WTC11 (cell line): ENCODE results near the gene STK32B. TPM values are rescaled to one million over a fixed set of nuclear protein-coding genes. Genes with fewer than 3 reads are reported as not detected.

Experiments
- ATAC-seq: fragments of 200-7000 bp; cut with Tn5 transposase; 2 replicates; pipeline ENCODE4 v1.10.0; 2021; ENCODE audit warnings: mild to moderate bottlenecking, moderate library complexity
- CTCF ChIA-PET: fragments of 300-600 bp; sonication (Branson Sonifier 250); formaldehyde crosslinking; loops from one replicate; lab custom pipeline; 2021; ENCODE audit warnings: antibody characterized with exemption; lab: Charles Lee
- POLR2A ChIA-PET: fragments of 350-600 bp; sonication (Branson Sonifier 250); formaldehyde crosslinking; loops from one replicate; lab custom pipeline; 2021; ENCODE audit warnings: antibody characterized with exemption; lab: Charles Lee
- DNase-seq: peaks from one replicate; pipeline ENCODE4 v3.0.0; 2021; ENCODE audit warnings: low spot score
- H3K27ac Mint-ChIP-seq: 2 replicates; pipeline ENCODE4 v1.8.0; 2021; ENCODE audit warnings: mixed read lengths
- H3K27me3 Mint-ChIP-seq: 2 replicates; pipeline ENCODE4 v1.8.0; 2021; ENCODE audit warnings: low read depth, mild to moderate bottlenecking, moderate library complexity, mixed read lengths
- H3K36me3 Mint-ChIP-seq: 2 replicates; pipeline ENCODE4 v1.8.0; 2021; ENCODE audit warnings: mixed read lengths
- H3K4me1 Mint-ChIP-seq: 2 replicates; pipeline ENCODE4 v1.8.0; 2022; ENCODE audit warnings: mixed read lengths
- H3K4me3 Mint-ChIP-seq: 2 replicates; pipeline ENCODE4 v1.8.0; 2021; ENCODE audit warnings: mild to moderate bottlenecking, moderate library complexity, mixed read lengths
- H3K9me3 Mint-ChIP-seq: 2 replicates; pipeline ENCODE4 v1.8.0; 2021; ENCODE audit warnings: mixed read lengths
- CBFB ChIP-seq: sonication (generic); formaldehyde crosslinking; IDR thresholded peaks from 2 replicates; pipeline ENCODE4 v1.8.1; 2022; ENCODE audit warnings: mild to moderate bottlenecking, low read depth, missing genetic modification reagents
- EMX1 ChIP-seq: fragments of 250-450 bp; sonication (Bioruptor Pico); IDR thresholded peaks from 2 replicates; pipeline ENCODE4 v1.8.0; 2021; ENCODE audit warnings: mild to moderate bottlenecking
- ESRRA ChIP-seq: sonication (generic); formaldehyde crosslinking; IDR thresholded peaks from 2 replicates; pipeline ENCODE4 v1.8.1; 2022; ENCODE audit warnings: mild to moderate bottlenecking, missing genetic modification reagents, borderline replicate concordance
- FOXP1 ChIP-seq: sonication (generic); formaldehyde crosslinking; IDR thresholded peaks from 2 replicates; pipeline ENCODE4 v1.8.0; 2022; ENCODE audit warnings: missing genetic modification reagents, mild to moderate bottlenecking, moderate library complexity, borderline replicate concordance
- GTF2I ChIP-seq: fragments of 250-450 bp; sonication (Bioruptor Pico); conservative IDR thresholded peaks from 2 replicates; pipeline ENCODE4 v1.4.0; 2021; ENCODE audit warnings: mild to moderate bottlenecking
- JAZF1 ChIP-seq: fragments of 250-450 bp; sonication (Bioruptor Pico); IDR thresholded peaks from 2 replicates; pipeline ENCODE4 v1.9.0; 2021; ENCODE audit warnings: moderate library complexity, mild to moderate bottlenecking, inconsistent platforms
- JUN ChIP-seq: sonication (generic); formaldehyde crosslinking; IDR thresholded peaks from 2 replicates; pipeline ENCODE4 v1.8.0; 2023; ENCODE audit warnings: mild to moderate bottlenecking, missing genetic modification reagents
- RELA ChIP-seq: sonication (generic); formaldehyde crosslinking; IDR thresholded peaks from 2 replicates; pipeline ENCODE4 v1.8.1; 2022; ENCODE audit warnings: missing genetic modification reagents, mild to moderate bottlenecking, borderline replicate concordance
- TCF7 ChIP-seq: sonication (generic); formaldehyde crosslinking; IDR thresholded peaks from 2 replicates; pipeline ENCODE4 v1.8.0; 2022; ENCODE audit warnings: mild to moderate bottlenecking, low read depth, missing genetic modification reagents, moderate library complexity
- TP53 ChIP-seq: sonication (generic); formaldehyde crosslinking; IDR thresholded peaks from 2 replicates; pipeline ENCODE4 v1.8.1; 2023; ENCODE audit warnings: mild to moderate bottlenecking, missing genetic modification reagents
- ZNF263 ChIP-seq: sonication (generic); formaldehyde crosslinking; IDR thresholded peaks from 2 replicates; pipeline ENCODE4 v1.8.1; 2022; ENCODE audit warnings: low read depth, mild to moderate bottlenecking, moderate library complexity, missing genetic modification reagents
- ZNF396 ChIP-seq: fragments of 250-450 bp; sonication (Bioruptor Pico); IDR thresholded peaks from 2 replicates; pipeline ENCODE4 v1.8.0; 2021; ENCODE audit warnings: mild to moderate bottlenecking, moderate library complexity, borderline replicate concordance
- ZNF671 ChIP-seq: fragments of 250-450 bp; sonication (Bioruptor Pico); IDR thresholded peaks from 2 replicates; pipeline ENCODE4 v1.8.0; 2021; ENCODE audit warnings: mild to moderate bottlenecking
- total RNA-seq: library from RNA; stranded (reverse); gene quantifications from 3 replicates; pipeline ENCODE4 v1.2.3, GENCODE V29; 2021
- TF ChIP-seq, protein P1 (sequence below): sonication (generic); formaldehyde crosslinking; IDR thresholded peaks from 2 replicates; pipeline ENCODE4 v1.8.0; 2022; ENCODE audit warnings: mild to moderate bottlenecking, missing genetic modification reagents
- TF ChIP-seq, protein P2 (sequence below): sonication (generic); formaldehyde crosslinking; IDR thresholded peaks from 2 replicates; pipeline ENCODE4 v1.8.0; 2023; ENCODE audit warnings: mild to moderate bottlenecking, missing genetic modification reagents
- TF ChIP-seq, protein P3 (sequence below): fragments of 250-450 bp; sonication (Bioruptor Pico); conservative IDR thresholded peaks from 2 replicates; pipeline ENCODE4 v1.9.0; 2021; ENCODE audit warnings: mild to moderate bottlenecking
- TF ChIP-seq, protein P4 (sequence below): sonication (generic); formaldehyde crosslinking; IDR thresholded peaks from 2 replicates; pipeline ENCODE4 v1.8.0; 2022; ENCODE audit warnings: missing genetic modification reagents
- TF ChIP-seq, protein P5 (sequence below): sonication (generic); formaldehyde crosslinking; IDR thresholded peaks from 2 replicates; pipeline ENCODE4 v1.8.1; 2022; ENCODE audit warnings: mild to moderate bottlenecking, missing genetic modification reagents, moderate library complexity, borderline replicate concordance
- TF ChIP-seq, protein P6 (sequence below): fragments of 250-450 bp; sonication (Bioruptor Pico); IDR thresholded peaks from 2 replicates; pipeline ENCODE4 v1.9.0; 2021; ENCODE audit warnings: mild to moderate bottlenecking, borderline replicate concordance

Gene STK32B
- total RNA-seq, 1 experiment from 2014 or later = 1.9 TPM

DNA sequence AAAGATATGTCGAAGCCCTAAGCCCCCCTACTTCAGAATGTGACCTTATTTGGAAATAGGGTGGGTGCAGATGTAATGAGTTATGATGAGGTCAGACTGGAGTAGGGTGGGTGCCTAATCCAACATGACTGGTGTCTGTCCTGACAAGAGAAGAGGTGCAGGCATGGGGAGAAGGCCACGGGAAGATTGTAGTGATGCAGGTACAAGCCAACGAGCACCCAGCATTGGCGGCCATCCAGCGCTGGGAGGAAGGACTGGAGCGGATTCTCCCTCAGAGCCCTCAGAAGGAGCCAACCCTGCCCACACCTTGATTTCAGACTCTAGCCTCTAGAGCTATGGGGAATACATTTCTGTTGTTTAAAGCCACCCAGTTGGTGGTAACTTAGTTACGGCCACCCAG lies 419.9 kb downstream of the STK32B start:
- no peaks in the 10 kb centered on the region for H3K27me3 Mint-ChIP-seq
- peaks cover 5% of the 10 kb centered on the region for H3K4me1 Mint-ChIP-seq
- H3K4me3 Mint-ChIP-seq = no peak overlapping the region
- no peak for TF ChIP-seq RELA (CRISPR knock-in tag)
- no peak for TF ChIP-seq ZNF671 (CRISPR knock-in tag)
- TF ChIP-seq ESRRA (CRISPR knock-in tag) = no peak
- TF ChIP-seq TCF7 (CRISPR knock-in tag) = no peak
- no peak for TF ChIP-seq JAZF1 (CRISPR knock-in tag)
- TF ChIP-seq GTF2I (CRISPR knock-in tag) = no peak
- TF ChIP-seq, protein P1, sequence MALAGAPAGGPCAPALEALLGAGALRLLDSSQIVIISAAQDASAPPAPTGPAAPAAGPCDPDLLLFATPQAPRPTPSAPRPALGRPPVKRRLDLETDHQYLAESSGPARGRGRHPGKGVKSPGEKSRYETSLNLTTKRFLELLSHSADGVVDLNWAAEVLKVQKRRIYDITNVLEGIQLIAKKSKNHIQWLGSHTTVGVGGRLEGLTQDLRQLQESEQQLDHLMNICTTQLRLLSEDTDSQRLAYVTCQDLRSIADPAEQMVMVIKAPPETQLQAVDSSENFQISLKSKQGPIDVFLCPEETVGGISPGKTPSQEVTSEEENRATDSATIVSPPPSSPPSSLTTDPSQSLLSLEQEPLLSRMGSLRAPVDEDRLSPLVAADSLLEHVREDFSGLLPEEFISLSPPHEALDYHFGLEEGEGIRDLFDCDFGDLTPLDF (CRISPR knock-in tag) = no peak
- TF ChIP-seq, protein P2, sequence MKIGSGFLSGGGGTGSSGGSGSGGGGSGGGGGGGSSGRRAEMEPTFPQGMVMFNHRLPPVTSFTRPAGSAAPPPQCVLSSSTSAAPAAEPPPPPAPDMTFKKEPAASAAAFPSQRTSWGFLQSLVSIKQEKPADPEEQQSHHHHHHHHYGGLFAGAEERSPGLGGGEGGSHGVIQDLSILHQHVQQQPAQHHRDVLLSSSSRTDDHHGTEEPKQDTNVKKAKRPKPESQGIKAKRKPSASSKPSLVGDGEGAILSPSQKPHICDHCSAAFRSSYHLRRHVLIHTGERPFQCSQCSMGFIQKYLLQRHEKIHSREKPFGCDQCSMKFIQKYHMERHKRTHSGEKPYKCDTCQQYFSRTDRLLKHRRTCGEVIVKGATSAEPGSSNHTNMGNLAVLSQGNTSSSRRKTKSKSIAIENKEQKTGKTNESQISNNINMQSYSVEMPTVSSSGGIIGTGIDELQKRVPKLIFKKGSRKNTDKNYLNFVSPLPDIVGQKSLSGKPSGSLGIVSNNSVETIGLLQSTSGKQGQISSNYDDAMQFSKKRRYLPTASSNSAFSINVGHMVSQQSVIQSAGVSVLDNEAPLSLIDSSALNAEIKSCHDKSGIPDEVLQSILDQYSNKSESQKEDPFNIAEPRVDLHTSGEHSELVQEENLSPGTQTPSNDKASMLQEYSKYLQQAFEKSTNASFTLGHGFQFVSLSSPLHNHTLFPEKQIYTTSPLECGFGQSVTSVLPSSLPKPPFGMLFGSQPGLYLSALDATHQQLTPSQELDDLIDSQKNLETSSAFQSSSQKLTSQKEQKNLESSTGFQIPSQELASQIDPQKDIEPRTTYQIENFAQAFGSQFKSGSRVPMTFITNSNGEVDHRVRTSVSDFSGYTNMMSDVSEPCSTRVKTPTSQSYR = no peak
- TF ChIP-seq EMX1 = no peak
- TF ChIP-seq, protein P3, sequence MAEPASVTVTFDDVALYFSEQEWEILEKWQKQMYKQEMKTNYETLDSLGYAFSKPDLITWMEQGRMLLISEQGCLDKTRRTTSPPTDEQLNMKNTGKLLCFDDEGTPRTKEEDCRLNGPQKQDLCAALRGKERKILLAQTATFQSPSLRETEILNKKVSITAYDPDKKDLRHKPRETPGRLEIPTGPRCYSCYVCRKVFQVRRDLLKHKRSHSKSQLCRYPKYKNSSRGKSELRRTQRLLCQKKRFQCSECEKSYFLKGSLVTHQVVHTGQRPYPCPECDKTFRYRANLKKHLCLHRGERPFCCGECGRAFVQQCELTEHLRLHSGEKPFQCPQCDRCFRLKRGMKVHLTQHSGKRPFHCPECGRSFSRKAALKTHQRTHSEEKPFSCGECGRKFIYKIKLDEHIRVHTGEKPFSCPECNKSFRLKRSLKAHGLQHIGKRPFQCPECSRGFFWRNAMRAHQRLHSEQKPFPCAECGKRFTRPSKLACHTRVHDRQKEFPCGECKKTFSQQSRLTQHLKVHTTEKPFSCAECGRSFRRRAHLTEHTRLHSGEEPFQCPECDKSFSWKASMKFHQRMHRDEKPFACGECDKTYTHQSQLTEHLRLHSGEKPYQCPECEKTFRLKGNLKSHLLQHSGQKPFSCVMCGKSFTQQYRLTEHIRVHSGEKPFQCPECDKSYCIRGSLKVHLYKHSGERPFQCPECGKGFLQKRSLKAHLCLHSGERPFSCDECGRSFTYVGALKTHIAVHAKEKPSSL (CRISPR knock-in tag) = no peak
- no peak for TF ChIP-seq FOXP1 (CRISPR knock-in tag)
- TF ChIP-seq, protein P4, sequence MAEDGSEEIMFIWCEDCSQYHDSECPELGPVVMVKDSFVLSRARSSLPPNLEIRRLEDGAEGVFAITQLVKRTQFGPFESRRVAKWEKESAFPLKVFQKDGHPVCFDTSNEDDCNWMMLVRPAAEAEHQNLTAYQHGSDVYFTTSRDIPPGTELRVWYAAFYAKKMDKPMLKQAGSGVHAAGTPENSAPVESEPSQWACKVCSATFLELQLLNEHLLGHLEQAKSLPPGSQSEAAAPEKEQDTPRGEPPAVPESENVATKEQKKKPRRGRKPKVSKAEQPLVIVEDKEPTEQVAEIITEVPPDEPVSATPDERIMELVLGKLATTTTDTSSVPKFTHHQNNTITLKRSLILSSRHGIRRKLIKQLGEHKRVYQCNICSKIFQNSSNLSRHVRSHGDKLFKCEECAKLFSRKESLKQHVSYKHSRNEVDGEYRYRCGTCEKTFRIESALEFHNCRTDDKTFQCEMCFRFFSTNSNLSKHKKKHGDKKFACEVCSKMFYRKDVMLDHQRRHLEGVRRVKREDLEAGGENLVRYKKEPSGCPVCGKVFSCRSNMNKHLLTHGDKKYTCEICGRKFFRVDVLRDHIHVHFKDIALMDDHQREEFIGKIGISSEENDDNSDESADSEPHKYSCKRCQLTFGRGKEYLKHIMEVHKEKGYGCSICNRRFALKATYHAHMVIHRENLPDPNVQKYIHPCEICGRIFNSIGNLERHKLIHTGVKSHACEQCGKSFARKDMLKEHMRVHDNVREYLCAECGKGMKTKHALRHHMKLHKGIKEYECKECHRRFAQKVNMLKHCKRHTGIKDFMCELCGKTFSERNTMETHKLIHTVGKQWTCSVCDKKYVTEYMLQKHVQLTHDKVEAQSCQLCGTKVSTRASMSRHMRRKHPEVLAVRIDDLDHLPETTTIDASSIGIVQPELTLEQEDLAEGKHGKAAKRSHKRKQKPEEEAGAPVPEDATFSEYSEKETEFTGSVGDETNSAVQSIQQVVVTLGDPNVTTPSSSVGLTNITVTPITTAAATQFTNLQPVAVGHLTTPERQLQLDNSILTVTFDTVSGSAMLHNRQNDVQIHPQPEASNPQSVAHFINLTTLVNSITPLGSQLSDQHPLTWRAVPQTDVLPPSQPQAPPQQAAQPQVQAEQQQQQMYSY (CRISPR knock-in tag) = no peak; the same call in 1 of the 2 replicates
- no peak for TF ChIP-seq TP53 (CRISPR knock-in tag)
- no peak for TF ChIP-seq ZNF263 (CRISPR knock-in tag)
- TF ChIP-seq, protein P5, sequence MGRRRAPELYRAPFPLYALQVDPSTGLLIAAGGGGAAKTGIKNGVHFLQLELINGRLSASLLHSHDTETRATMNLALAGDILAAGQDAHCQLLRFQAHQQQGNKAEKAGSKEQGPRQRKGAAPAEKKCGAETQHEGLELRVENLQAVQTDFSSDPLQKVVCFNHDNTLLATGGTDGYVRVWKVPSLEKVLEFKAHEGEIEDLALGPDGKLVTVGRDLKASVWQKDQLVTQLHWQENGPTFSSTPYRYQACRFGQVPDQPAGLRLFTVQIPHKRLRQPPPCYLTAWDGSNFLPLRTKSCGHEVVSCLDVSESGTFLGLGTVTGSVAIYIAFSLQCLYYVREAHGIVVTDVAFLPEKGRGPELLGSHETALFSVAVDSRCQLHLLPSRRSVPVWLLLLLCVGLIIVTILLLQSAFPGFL (CRISPR knock-in tag) = no peak
- POLR2A ChIA-PET = no interaction called here
- DNase-seq = no peak
- no peaks in the 10 kb centered on the region for H3K9me3 Mint-ChIP-seq
- CTCF ChIA-PET = no interaction called here
- H3K36me3 Mint-ChIP-seq = no peaks in the 10 kb centered on the region
- ATAC-seq = no peak
- H3K27ac Mint-ChIP-seq = no peak overlapping the region

DNA sequence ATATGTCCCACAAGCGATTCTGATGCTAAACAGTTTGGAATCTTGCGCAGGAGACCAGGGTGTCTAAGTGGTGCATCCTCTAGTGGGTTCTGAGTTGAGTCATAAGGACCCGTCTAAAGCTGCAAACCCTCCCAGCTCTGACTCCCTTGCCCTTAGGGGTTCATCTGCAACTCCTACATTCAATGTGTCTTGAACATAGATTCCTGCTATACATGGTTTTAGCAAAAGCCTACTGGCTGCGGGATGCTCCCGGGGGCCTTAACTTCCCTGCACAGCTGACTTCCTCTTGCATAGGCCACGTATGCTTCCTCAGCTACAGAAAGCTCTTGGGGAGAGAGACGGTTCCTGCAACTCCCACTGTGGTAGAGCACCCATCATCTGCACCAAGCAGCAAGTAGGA lies 420.4 kb downstream of the STK32B start:
- no peak for ATAC-seq
- TF ChIP-seq, protein P6, sequence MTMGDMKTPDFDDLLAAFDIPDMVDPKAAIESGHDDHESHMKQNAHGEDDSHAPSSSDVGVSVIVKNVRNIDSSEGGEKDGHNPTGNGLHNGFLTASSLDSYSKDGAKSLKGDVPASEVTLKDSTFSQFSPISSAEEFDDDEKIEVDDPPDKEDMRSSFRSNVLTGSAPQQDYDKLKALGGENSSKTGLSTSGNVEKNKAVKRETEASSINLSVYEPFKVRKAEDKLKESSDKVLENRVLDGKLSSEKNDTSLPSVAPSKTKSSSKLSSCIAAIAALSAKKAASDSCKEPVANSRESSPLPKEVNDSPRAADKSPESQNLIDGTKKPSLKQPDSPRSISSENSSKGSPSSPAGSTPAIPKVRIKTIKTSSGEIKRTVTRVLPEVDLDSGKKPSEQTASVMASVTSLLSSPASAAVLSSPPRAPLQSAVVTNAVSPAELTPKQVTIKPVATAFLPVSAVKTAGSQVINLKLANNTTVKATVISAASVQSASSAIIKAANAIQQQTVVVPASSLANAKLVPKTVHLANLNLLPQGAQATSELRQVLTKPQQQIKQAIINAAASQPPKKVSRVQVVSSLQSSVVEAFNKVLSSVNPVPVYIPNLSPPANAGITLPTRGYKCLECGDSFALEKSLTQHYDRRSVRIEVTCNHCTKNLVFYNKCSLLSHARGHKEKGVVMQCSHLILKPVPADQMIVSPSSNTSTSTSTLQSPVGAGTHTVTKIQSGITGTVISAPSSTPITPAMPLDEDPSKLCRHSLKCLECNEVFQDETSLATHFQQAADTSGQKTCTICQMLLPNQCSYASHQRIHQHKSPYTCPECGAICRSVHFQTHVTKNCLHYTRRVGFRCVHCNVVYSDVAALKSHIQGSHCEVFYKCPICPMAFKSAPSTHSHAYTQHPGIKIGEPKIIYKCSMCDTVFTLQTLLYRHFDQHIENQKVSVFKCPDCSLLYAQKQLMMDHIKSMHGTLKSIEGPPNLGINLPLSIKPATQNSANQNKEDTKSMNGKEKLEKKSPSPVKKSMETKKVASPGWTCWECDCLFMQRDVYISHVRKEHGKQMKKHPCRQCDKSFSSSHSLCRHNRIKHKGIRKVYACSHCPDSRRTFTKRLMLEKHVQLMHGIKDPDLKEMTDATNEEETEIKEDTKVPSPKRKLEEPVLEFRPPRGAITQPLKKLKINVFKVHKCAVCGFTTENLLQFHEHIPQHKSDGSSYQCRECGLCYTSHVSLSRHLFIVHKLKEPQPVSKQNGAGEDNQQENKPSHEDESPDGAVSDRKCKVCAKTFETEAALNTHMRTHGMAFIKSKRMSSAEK (CRISPR knock-in tag) = no peak
- TF ChIP-seq ZNF396 (no peak), CBFB (no peak), JUN (CRISPR knock-in tag) (no peak)

More for the DNA sequence above, 420.4 kb downstream of the STK32B start:
- ChIA-PET CTCF (interaction anchor here (0.5 to 1.2 kb wide), 2 partner anchors 72 to 729 kb away, joined by 4 read pairs; partner anchors contain the start of gene JAKMIP1), POLR2A (no interaction called here)
- H3K27me3 Mint-ChIP-seq = no peaks in the 10 kb centered on the region
- H3K4me3 Mint-ChIP-seq = no peak overlapping the region
- no peaks in the 10 kb centered on the region for H3K36me3 Mint-ChIP-seq
- DNase-seq = no peak
- H3K4me1 Mint-ChIP-seq = peaks cover 5% of the 10 kb centered on the region
- no peak overlapping the region for H3K27ac Mint-ChIP-seq
- no peaks in the 10 kb centered on the region for H3K9me3 Mint-ChIP-seq
